ENCODE results near the gene PSMB5. TPM values are rescaled to one million over a fixed set of nuclear protein-coding genes. Genes with fewer than 3 reads are reported as not detected.

The PSMB5 gene
- total and polyA plus RNA-seq, 2 of the 13 experiments (the other 11 are each of a cell fraction or from before 2014, with no cell fraction given) = 705 to 871 TPM

- 0 out of 2 replicates have a peak overlapping the region, but pooled peaks have one; percentile 72 for H3K9ac ChIP-seq (ENCODE audit: insufficient read depth, low read depth, low read length)
- no peaks in the 10 kb centered on the region; a peak in 1 of 5 replicates for H3K27me3 ChIP-seq (ENCODE audit: control insufficient read depth in 1 of 2, insufficient read depth in 2 of 2, low read length in 2 of 2)
- peaks cover 64% of the 10 kb centered on the region for H3K4me1 ChIP-seq (ENCODE audit: insufficient read depth, low read length)
- POLR2A ChIA-PET = interaction anchor here (1.1 to 4.1 kb wide), 8 partner anchors 7 to 419 kb away, joined by 3 to 561 read pairs (median 39); partner anchors contain the start of genes ACIN1, AJUBA, C14orf119 and CDH24
- H3K4me3 ChIP-seq (replicated peaks in 1 of 3; ENCODE audit: insufficient read depth in 1 of 3, low read depth in 2 of 3, low read length in 3 of 3) = peak overlapping the region in 2 of 3 experiments; percentile 76 to 77; a peak in 2 of 6 replicates
- intact Hi-C loops (cut with micrococcal nuclease; ENCODE audit: unreplicated experiment) = loop anchor here (5.0 kb wide), 1 partner anchor 412 kb away; the partner anchor contains the start of gene ABHD4
- CTCF ChIA-PET (ENCODE audit: low intra/inter-chr PET ratio, low total read pairs) = no interaction called here
- H4K20me1 ChIP-seq (ENCODE audit: insufficient read depth, low read length) = no peaks in the 10 kb centered on the region
- H2AFZ ChIP-seq (ENCODE audit: low read length) = no peak overlapping the region
- no TSS peak for BruUV-seq (replicated peaks)
- DNase-seq (ENCODE audit: low spot score) (no peak), ATAC-seq (no peak), FAIRE-seq (no peak)
- no peaks in the 10 kb centered on the region for H3K9me3 ChIP-seq (ENCODE audit: low read length)
- peaks cover 2% of the 10 kb centered on the region for H3K79me2 ChIP-seq (ENCODE audit: insufficient read depth, low read length)
- H3K4me2 ChIP-seq (ENCODE audit: low read depth, low read length) = peak overlapping the region; percentile 99
- in situ Hi-C loops (cut with HindIII; ENCODE audit: extremely low pct_ligation_motif_present, low pct_unique_long_range_greater_than_20kb) = no loop called here
- H3K36me3 ChIP-seq (replicated peaks in 1 of 2; ENCODE audit: control insufficient read depth in 1 of 2, insufficient read depth in 2 of 2, low read length in 2 of 2) = no peaks in the 10 kb centered on the region
- no peak overlapping the region for H3K27ac ChIP-seq (ENCODE audit: extremely low read length, insufficient read depth, low read length)
- 76% methylated on average over 3 of the region's 3 CpGs for WGBS (ENCODE audit: low lambda C conversion rate)
- no peak for TF ChIP-seq ADNP (CRISPR knock-in tag; IDR thresholded peaks at IDR 0.05)
- no peak for TF ChIP-seq ZNF556 (CRISPR knock-in tag; IDR thresholded peaks at IDR 0.05; ENCODE audit: borderline replicate concordance)
- no peak for TF ChIP-seq ATF7-NPFF (CRISPR knock-in tag; IDR thresholded peaks at IDR 0.05; ENCODE audit: low read depth)
- TF ChIP-seq HOXA9 (CRISPR knock-in tag; IDR thresholded peaks at IDR 0.05; ENCODE audit: borderline replicate concordance) = 0 out of 2 replicates have a peak, but pooled peaks have one; percentile 32
- TF ChIP-seq JUNB (CRISPR knock-in tag; IDR thresholded peaks at IDR 0.05; ENCODE audit: borderline replicate concordance) = peak; percentile 20; the same call in 1 of the 2 replicates
- no peak for TF ChIP-seq ELK4 (CRISPR knock-in tag; IDR thresholded peaks at IDR 0.05; ENCODE audit: borderline replicate concordance)
- TF ChIP-seq ZNF10 (CRISPR knock-in tag; IDR thresholded peaks at IDR 0.05; ENCODE audit: borderline replicate concordance, low read depth) = no peak
- TF ChIP-seq RFXAP (CRISPR knock-in tag; IDR thresholded peaks at IDR 0.05; ENCODE audit: borderline replicate concordance) = no peak
- TF ChIP-seq ZNF414 (CRISPR knock-in tag; IDR thresholded peaks at IDR 0.05) = no peak
- no peak for TF ChIP-seq BRD4 (CRISPR knock-in tag; IDR thresholded peaks at IDR 0.05)
- TF ChIP-seq ZBTB8A (CRISPR knock-in tag; IDR thresholded peaks at IDR 0.05; ENCODE audit: borderline replicate concordance, low read depth) = no peak
- TF ChIP-seq SYNCRIP (IDR thresholded peaks at IDR 0.05; ENCODE audit: insufficient read depth, low read depth, low read length) = no peak
- no peak for TF ChIP-seq DNMT1 (CRISPR knock-in tag; IDR thresholded peaks at IDR 0.05)
- no peak for TF ChIP-seq SCMH1 (CRISPR knock-in tag; IDR thresholded peaks at IDR 0.05; ENCODE audit: borderline replicate concordance)
- no peak for TF ChIP-seq MAX (IDR thresholded peaks at IDR 0.05)
- TF ChIP-seq SALL1 (CRISPR knock-in tag; IDR thresholded peaks at IDR 0.05) = no peak
- 0 out of 2 replicates have a peak, but pooled peaks have one; percentile 7 for TF ChIP-seq ZNF546 (CRISPR knock-in tag; conservative IDR thresholded peaks at IDR 0.05)
- no peak for TF ChIP-seq TSC22D2 (CRISPR knock-in tag; IDR thresholded peaks at IDR 0.05; ENCODE audit: borderline replicate concordance)
- TF ChIP-seq KAT7 (CRISPR knock-in tag; IDR thresholded peaks at IDR 0.05; ENCODE audit: borderline replicate concordance) = no peak
Observed at GRCh38 chr14:23008831-23009230, 25.9 kb downstream of the PSMB5 start.
